Mucosa of stomach (tissue), 1 donor: ENCODE data around the gene BCAM.

Experiments used
- H3K27me3 ChIP-seq: one replicate; pipeline ENCODE4 v1.7.0; 2013; ENCODE audit warnings: mild to moderate bottlenecking, low read length; ENCODE audit not compliant: control insufficient read depth, insufficient read depth
- H3K36me3 ChIP-seq: one replicate; pipeline ENCODE4 v1.7.0; 2013; ENCODE audit warnings: low read length; ENCODE audit not compliant: control insufficient read depth, insufficient read depth
- H3K4me1 ChIP-seq: one replicate; pipeline ENCODE4 v1.7.0; 2013; ENCODE audit warnings: mild to moderate bottlenecking, low read length; ENCODE audit not compliant: control insufficient read depth, insufficient read depth
- H3K4me3 ChIP-seq: one replicate; pipeline ENCODE4 v1.7.0; 2013; ENCODE audit warnings: low read length
- H3K9ac ChIP-seq: one replicate; pipeline ENCODE4 v1.7.0; 2013; ENCODE audit warnings: mild to moderate bottlenecking, low read length, moderate library complexity
- H3K9me3 ChIP-seq: one replicate; pipeline ENCODE4 v1.7.0; 2013; ENCODE audit warnings: mild to moderate bottlenecking, low read length, moderate library complexity; ENCODE audit not compliant: control insufficient read depth
- donor health status: Pancreatic carcinoma.

The BCAM gene

GRCh38 chr19:44812142-44812718 is 3.3 kb downstream of the BCAM start:
- peaks cover 22% of the 10 kb centered on the region for H3K4me1 ChIP-seq
- H3K27me3 ChIP-seq = peaks cover 12% of the 10 kb centered on the region
- H3K4me3 ChIP-seq = no peak overlapping the region
- no peak overlapping the region for H3K9ac ChIP-seq
- H3K36me3 ChIP-seq = no peaks in the 10 kb centered on the region
- no peaks in the 10 kb centered on the region for H3K9me3 ChIP-seq

- Histone ChIP-seq H3K36me3 (no peaks in the 10 kb centered on the region), H3K9ac (no peak overlapping the region)
Measured at GRCh38 chr19:44813070-44813840, 4.4 kb downstream of the BCAM start.

GRCh38 chr19:44813841-44814470 is 5.1 kb downstream of the BCAM start:
- Histone ChIP-seq H3K36me3 (no peaks in the 10 kb centered on the region), H3K4me1 (peaks cover 7% of the 10 kb centered on the region), H3K9me3 (no peaks in the 10 kb centered on the region), H3K27me3 (peaks cover 12% of the 10 kb centered on the region), H3K4me3 (no peak overlapping the region), H3K9ac (no peak overlapping the region)

More at GRCh38 chr19:44813070-44813840, 4.4 kb downstream of the BCAM start:
- Histone ChIP-seq H3K27me3 (peaks cover 12% of the 10 kb centered on the region), H3K4me1 (peaks cover 12% of the 10 kb centered on the region), H3K9me3 (no peaks in the 10 kb centered on the region), H3K4me3 (no peak overlapping the region)

- H3K36me3 ChIP-seq = no peaks in the 10 kb centered on the region
- H3K4me3 ChIP-seq = no peak overlapping the region
- no peak overlapping the region for H3K9ac ChIP-seq
- H3K27me3 ChIP-seq = peaks cover 12% of the 10 kb centered on the region
- no peaks in the 10 kb centered on the region for H3K9me3 ChIP-seq
- H3K4me1 ChIP-seq = peaks cover 1% of the 10 kb centered on the region
Measured at GRCh38 chr19:44814517-44814916, 5.6 kb downstream of the BCAM start.

- no peaks in the 10 kb centered on the region for H3K9me3 ChIP-seq
- no peak overlapping the region for H3K4me3 ChIP-seq
- H3K9ac ChIP-seq = no peak overlapping the region
- H3K27me3 ChIP-seq = no peaks in the 10 kb centered on the region
- H3K4me1 ChIP-seq = no peaks in the 10 kb centered on the region
- no peaks in the 10 kb centered on the region for H3K36me3 ChIP-seq
Measured at GRCh38 chr19:44816301-44816700, 7.4 kb downstream of the BCAM start.

GRCh38 chr19:44817725-44818465 is 9.0 kb downstream of the BCAM start:
- no peaks in the 10 kb centered on the region for H3K27me3 ChIP-seq
- H3K9me3 ChIP-seq = no peaks in the 10 kb centered on the region
- H3K4me1 ChIP-seq = peaks cover under 1% of the 10 kb centered on the region
- H3K4me3 ChIP-seq = no peak overlapping the region
- no peaks in the 10 kb centered on the region for H3K36me3 ChIP-seq
- H3K9ac ChIP-seq = no peak overlapping the region

GRCh38 chr19:44818466-44819031 is 9.6 kb downstream of the BCAM start:
- H3K9me3 ChIP-seq = no peaks in the 10 kb centered on the region
- H3K4me3 ChIP-seq = no peak overlapping the region
- no peak overlapping the region for H3K9ac ChIP-seq
- no peaks in the 10 kb centered on the region for H3K36me3 ChIP-seq
- peaks cover 7% of the 10 kb centered on the region for H3K4me1 ChIP-seq
- peaks cover 4% of the 10 kb centered on the region for H3K27me3 ChIP-seq

- Histone ChIP-seq H3K9ac (no peak overlapping the region), H3K4me3 (no peak overlapping the region), H3K9me3 (no peaks in the 10 kb centered on the region), H3K36me3 (no peaks in the 10 kb centered on the region), H3K4me1 (peaks cover 7% of the 10 kb centered on the region), H3K27me3 (peaks cover 4% of the 10 kb centered on the region)
Measured at GRCh38 chr19:44819246-44819832, 10.4 kb downstream of the BCAM start.

- Histone ChIP-seq H3K9ac (no peak overlapping the region), H3K36me3 (no peaks in the 10 kb centered on the region), H3K27me3 (peaks cover 8% of the 10 kb centered on the region), H3K9me3 (no peaks in the 10 kb centered on the region), H3K4me3 (no peak overlapping the region), H3K4me1 (peaks cover 7% of the 10 kb centered on the region)
Measured at GRCh38 chr19:44820648-44821609, 12.0 kb downstream of the BCAM start.

GRCh38 chr19:44822177-44822576 is 13.3 kb downstream of the BCAM start:
- Histone ChIP-seq H3K9me3 (no peaks in the 10 kb centered on the region), H3K27me3 (peaks cover 8% of the 10 kb centered on the region), H3K9ac (no peak overlapping the region), H3K36me3 (no peaks in the 10 kb centered on the region), H3K4me3 (no peak overlapping the region), H3K4me1 (peaks cover 7% of the 10 kb centered on the region)
